PC-9 (cell line): Measurements from ENCODE around the gene SYTL1. TPM values are rescaled to one million over a fixed set of nuclear protein-coding genes. Genes with fewer than 3 reads are reported as not detected.

ENCODE experiments used
- BruUV-seq: library from RNA; stranded (reverse); fragments of 400-500 nt; replicated peaks from 2 replicates; lab custom pipeline; 2021; lab: Mats Ljungman, UMichigan
- CTCF ChIA-PET: fragments of 300-600 bp; sonication (Branson Sonifier 250); formaldehyde crosslinking; loops from one replicate; lab custom pipeline; 2022; ENCODE audit warnings: antibody characterized with exemption; lab: Charles Lee
- POLR2A ChIA-PET: fragments of 300-600 bp; sonication (Branson Sonifier 250); formaldehyde crosslinking; loops from one replicate; lab custom pipeline; 2022; ENCODE audit warnings: antibody characterized with exemption; ENCODE audit not compliant: unreplicated experiment; lab: Charles Lee
- DNase-seq, 2 experiments: peaks; one replicate each; pipeline versions ENCODE4 v3.0.0 to v3.0.0-alpha.2; 2015 to 2022; ENCODE audit warnings: mixed read lengths in 1 of 2
- H2AFZ ChIP-seq: fragments of 200-600 bp; sonication (generic); 2 replicates; pipeline ENCODE4 v1.8.1; 2017; ENCODE audit warnings: antibody characterized with exemption
- H3F3A ChIP-seq: fragments of 200-600 bp; sonication (generic); 2 replicates; pipeline ENCODE4 v1.8.1; 2017; ENCODE audit warnings: antibody characterized with exemption, mild to moderate bottlenecking, low read depth; ENCODE audit not compliant: insufficient read depth
- H3K27ac ChIP-seq: fragments of 200-600 bp; sonication (generic); 2 replicates; pipeline ENCODE4 v1.6.1; 2016; ENCODE audit warnings: mixed run types
- H3K27me3 ChIP-seq: fragments of 200-600 bp; sonication (generic); 2 replicates; pipeline ENCODE4 v1.6.1; 2016; ENCODE audit warnings: low read depth, mixed run types; ENCODE audit not compliant: insufficient read depth
- H3K36me3 ChIP-seq: fragments of 200-600 bp; sonication (generic); 2 replicates; pipeline ENCODE4 v1.6.1; 2016; ENCODE audit warnings: low read depth, mixed run types
- H3K4me1 ChIP-seq: fragments of 200-600 bp; sonication (generic); replicated peaks from 2 replicates; pipeline ENCODE4 v1.6.1; 2016; ENCODE audit warnings: mixed run types; ENCODE audit not compliant: insufficient read depth
- H3K4me2 ChIP-seq: fragments of 200-600 bp; sonication (generic); 2 replicates; pipeline ENCODE4 v1.6.1; 2017; ENCODE audit warnings: mixed run types
- H3K4me3 ChIP-seq: fragments of 200-600 bp; sonication (generic); 2 replicates; pipeline ENCODE4 v1.6.1; 2016; ENCODE audit warnings: mixed run types
- H3K79me2 ChIP-seq: fragments of 200-600 bp; sonication (generic); 2 replicates; pipeline ENCODE4 v1.6.1; 2017; ENCODE audit warnings: low read depth, mixed run types
- H3K9me2 ChIP-seq: fragments of 200-600 bp; sonication (generic); 2 replicates; pipeline ENCODE4 v1.8.1; 2017; ENCODE audit warnings: mild to moderate bottlenecking; ENCODE audit not compliant: insufficient read depth
- H3K9me3 ChIP-seq: fragments of 200-600 bp; sonication (generic); 2 replicates; pipeline ENCODE4 v1.8.1; 2016; ENCODE audit warnings: low read depth; ENCODE audit not compliant: insufficient read depth
- H4K20me1 ChIP-seq: fragments of 200-600 bp; sonication (generic); 2 replicates; pipeline ENCODE4 v1.8.1; 2017; ENCODE audit not compliant: insufficient read depth
- CTCF ChIP-seq: fragments of 200-600 bp; sonication (generic); conservative IDR thresholded peaks from 2 replicates; pipeline ENCODE4 v1.6.1; 2017; ENCODE audit warnings: mixed run types, antibody characterized with exemption, mild to moderate bottlenecking, moderate library complexity
- EZH2 ChIP-seq: fragments of 200-600 bp; sonication (generic); IDR thresholded peaks from 2 replicates; pipeline ENCODE4 v1.8.0; 2017; ENCODE audit warnings: antibody characterized with exemption, low read depth
- intact Hi-C: fragments of 100-400 bp; cut with micrococcal nuclease; formaldehyde crosslinking; loops from one replicate; pipeline ENCODE4 v1.10.0; 2022; ENCODE audit not compliant: unreplicated experiment
- total RNA-seq: library from RNA; stranded (reverse); gene quantifications from 2 replicates; pipeline ENCODE4 v1.2.3, GENCODE V29; 2021

Gene SYTL1
- total RNA-seq, 1 experiment from 2014 or later, result 43.7 TPM

GRCh38 chr1:27394925-27395324 lies 53.1 kb downstream of the SYTL1 start:
- no peaks in the 10 kb centered on the region for H3K9me2 ChIP-seq
- no peaks in the 10 kb centered on the region for H3K27me3 ChIP-seq
- H3K27ac ChIP-seq, result no peak overlapping the region
- H3K36me3 ChIP-seq, result no peaks in the 10 kb centered on the region
- ChIA-PET POLR2A (interaction anchor here (0.8 kb wide), 1 partner anchor 26 kb away, joined by 9 read pairs; no protein-coding TSS in a partner anchor), CTCF (interaction anchor here (0.6 to 1.1 kb wide), 9 partner anchors 18 to 400 kb away, joined by 3 to 9 read pairs (median 3); no protein-coding TSS in a partner anchor)
- TF ChIP-seq EZH2, result no peak
- TF ChIP-seq CTCF, result no peak
- no peak for DNase-seq
- H3K4me1 ChIP-seq, result no peaks in the 10 kb centered on the region
- BruUV-seq, result TSS peak; percentile 42
- H3K4me2 ChIP-seq, result no peak overlapping the region
- no peaks in the 10 kb centered on the region for H4K20me1 ChIP-seq
- H3F3A ChIP-seq, result no peaks in the 10 kb centered on the region
- no peaks in the 10 kb centered on the region for H3K9me3 ChIP-seq
- no peak overlapping the region for H2AFZ ChIP-seq
- H3K4me3 ChIP-seq, result no peak overlapping the region
- intact Hi-C loops, result loop anchor here (1.0 to 5.0 kb wide), 5 partner anchors 94 to 353 kb away; no protein-coding TSS in a partner anchor
- H3K79me2 ChIP-seq, result no peaks in the 10 kb centered on the region

GRCh38 chr1:27395441-27396195 lies 53.8 kb downstream of the SYTL1 start:
- Histone ChIP-seq H3K4me1 (no peaks in the 10 kb centered on the region), H2AFZ (no peak overlapping the region), H3K4me2 (no peak overlapping the region), H3K27me3 (no peaks in the 10 kb centered on the region), H3K27ac (no peak overlapping the region), H3K9me3 (no peaks in the 10 kb centered on the region), H3F3A (no peaks in the 10 kb centered on the region), H3K79me2 (no peaks in the 10 kb centered on the region), H3K4me3 (no peak overlapping the region), H3K36me3 (no peaks in the 10 kb centered on the region), H4K20me1 (no peaks in the 10 kb centered on the region), H3K9me2 (no peaks in the 10 kb centered on the region)
- POLR2A ChIA-PET, result interaction anchor here (0.8 kb wide), 1 partner anchor 27 kb away, joined by 9 read pairs; no protein-coding TSS in a partner anchor
- intact Hi-C loops, result loop anchor here (1.0 to 5.0 kb wide), 5 partner anchors 94 to 353 kb away; no protein-coding TSS in a partner anchor
- peak; percentile 38 to 83 for DNase-seq
- TF ChIP-seq EZH2 (no peak), CTCF (peak; percentile 82)
- no TSS peak for BruUV-seq
- CTCF ChIA-PET, result interaction anchor here (0.6 to 1.1 kb wide), 11 partner anchors 17 to 400 kb away, joined by 3 to 10 read pairs (median 4); no protein-coding TSS in a partner anchor

- Histone ChIP-seq H3K4me2 (no peak overlapping the region), H3K4me1 (no peaks in the 10 kb centered on the region), H3K4me3 (no peak overlapping the region), H3K9me2 (no peaks in the 10 kb centered on the region), H3K36me3 (no peaks in the 10 kb centered on the region), H3F3A (peaks cover 4% of the 10 kb centered on the region; the same call in 1 of the 2 replicates), H3K9me3 (no peaks in the 10 kb centered on the region), H3K27me3 (no peaks in the 10 kb centered on the region), H2AFZ (no peak overlapping the region), H3K27ac (no peak overlapping the region), H3K79me2 (no peaks in the 10 kb centered on the region), H4K20me1 (no peaks in the 10 kb centered on the region)
- ChIA-PET CTCF (interaction anchor here (0.5 to 1.9 kb wide), 4 partner anchors 19 to 357 kb away, joined by 3 to 13 read pairs (median 6); no protein-coding TSS in a partner anchor), POLR2A (interaction anchor here (0.7 kb wide), 1 partner anchor 101 kb away, joined by 5 read pairs; no protein-coding TSS in a partner anchor)
- intact Hi-C loops, result loop anchor here (5.0 kb wide), 3 partner anchors 160 to 355 kb away; no protein-coding TSS in a partner anchor
- no TSS peak for BruUV-seq
- TF ChIP-seq EZH2, result no peak
- TF ChIP-seq CTCF, result no peak
- no peak for DNase-seq
Observed at GRCh38 chr1:27397110-27397509, 55.3 kb downstream of the SYTL1 start.
